Measurements from ENCODE around the gene RPS24.

- TF ChIP-seq CTCF (optimal IDR thresholded peaks at IDR 0.05 in 1 of 3, IDR thresholded peaks at IDR 0.05 in 1 of 3, conservative IDR thresholded peaks at IDR 0.05 in 1 of 3; ENCODE audit: extremely low read depth in 1 of 3, insufficient read depth in 2 of 3, low read length in 3 of 3), result no peak
- TF ChIP-seq EZH2 (IDR thresholded peaks at IDR 0.05; ENCODE audit: low read length), result no peak
These were observed 32.3 kb downstream of the RPS24 start for GRCh38 chr10:78066012-78066411.

All from keratinocyte (primary cell).